ENCODE results near the gene PARM1.

DNA sequence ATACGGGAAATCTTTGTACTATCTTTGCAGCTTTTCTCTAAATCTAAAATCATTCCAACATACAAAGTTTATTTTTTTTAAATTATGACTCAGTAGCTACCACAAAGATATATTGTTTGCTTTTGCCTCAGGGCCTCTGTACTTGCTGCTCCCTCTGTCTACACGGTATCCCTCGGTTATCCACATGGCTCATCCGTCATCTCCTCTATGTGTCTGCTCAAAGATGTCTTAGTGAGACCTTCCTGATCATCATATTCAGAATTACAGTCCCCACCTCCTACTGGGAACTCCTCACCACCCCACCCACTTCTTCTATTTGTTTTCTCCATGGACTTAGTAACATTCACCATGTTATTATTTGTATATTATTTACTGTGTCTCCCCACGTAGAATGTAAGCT lies 107.8 kb downstream of the PARM1 start:
- TF ChIP-seq, protein P1, sequence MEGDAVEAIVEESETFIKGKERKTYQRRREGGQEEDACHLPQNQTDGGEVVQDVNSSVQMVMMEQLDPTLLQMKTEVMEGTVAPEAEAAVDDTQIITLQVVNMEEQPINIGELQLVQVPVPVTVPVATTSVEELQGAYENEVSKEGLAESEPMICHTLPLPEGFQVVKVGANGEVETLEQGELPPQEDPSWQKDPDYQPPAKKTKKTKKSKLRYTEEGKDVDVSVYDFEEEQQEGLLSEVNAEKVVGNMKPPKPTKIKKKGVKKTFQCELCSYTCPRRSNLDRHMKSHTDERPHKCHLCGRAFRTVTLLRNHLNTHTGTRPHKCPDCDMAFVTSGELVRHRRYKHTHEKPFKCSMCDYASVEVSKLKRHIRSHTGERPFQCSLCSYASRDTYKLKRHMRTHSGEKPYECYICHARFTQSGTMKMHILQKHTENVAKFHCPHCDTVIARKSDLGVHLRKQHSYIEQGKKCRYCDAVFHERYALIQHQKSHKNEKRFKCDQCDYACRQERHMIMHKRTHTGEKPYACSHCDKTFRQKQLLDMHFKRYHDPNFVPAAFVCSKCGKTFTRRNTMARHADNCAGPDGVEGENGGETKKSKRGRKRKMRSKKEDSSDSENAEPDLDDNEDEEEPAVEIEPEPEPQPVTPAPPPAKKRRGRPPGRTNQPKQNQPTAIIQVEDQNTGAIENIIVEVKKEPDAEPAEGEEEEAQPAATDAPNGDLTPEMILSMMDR (conservative IDR thresholded peaks at IDR 0.05 in 1 of 2, IDR thresholded peaks at IDR 0.05 in 1 of 2; ENCODE audit: extremely low read depth in 1 of 2, insufficient read depth in 1 of 2, low read depth in 1 of 2, low read length in 2 of 2) = no peak
- no peak for TF ChIP-seq EZH2 (IDR thresholded peaks at IDR 0.05; ENCODE audit: borderline replicate concordance, low read length)
